ENCODE data around the gene CDH16.

GRCh38 chr16:66918355-66918754, 330 bp downstream of the CDH16 start:
- no peak for TF ChIP-seq POLR2AphosphoS5 (IDR thresholded peaks at IDR 0.05)
- TF ChIP-seq EP300 (IDR thresholded peaks at IDR 0.05) = no peak
- no peak for TF ChIP-seq CTCF (IDR thresholded peaks at IDR 0.05)
- TF ChIP-seq POLR2A (IDR thresholded peaks at IDR 0.05) = no peak
